NCI-H510A (cell line): ENCODE data around the gene CKAP2L.
"Not testable (repeated sequence)": the region's sequence is repeated elsewhere in the genome, so short reads cannot be mapped to it uniquely, and the experiment has no call there.

Experiments used
- DNase-seq: peaks from one replicate; lab custom pipeline; 2025; lab: John Stamatoyannopoulos, UW

The CKAP2L gene

GRCh38 chr2:112725545-112726457 is 38.6 kb downstream of the CKAP2L start:
- no peak for DNase-seq

- DNase-seq = no peak
Measured at GRCh38 chr2:112724591-112725525, 39.6 kb downstream of the CKAP2L start.

- DNase-seq = no peak
Measured at GRCh38 chr2:112723995-112724394, 40.4 kb downstream of the CKAP2L start.

GRCh38 chr2:112723547-112723940 is 40.9 kb downstream of the CKAP2L start:
- DNase-seq = no peak

GRCh38 chr2:112722816-112723546 is 41.4 kb downstream of the CKAP2L start:
- no peak for DNase-seq

GRCh38 chr2:112721819-112722522 is 42.4 kb downstream of the CKAP2L start:
- no peak for DNase-seq

GRCh38 chr2:112720785-112721184 is 43.6 kb downstream of the CKAP2L start, which contains the start of gene NT5DC4:
NT5DC4 (plus strand) TSS chr2:112721020; CDS start chr2:112721080, 60 bp downstream.
- DNase-seq = no peak

GRCh38 chr2:112718863-112719370 is 45.5 kb downstream of the CKAP2L start:
- no peak for DNase-seq

- DNase-seq = not testable (repeated sequence)
Measured at GRCh38 chr2:112716826-112717352, 47.5 kb downstream of the CKAP2L start.

GRCh38 chr2:112716094-112716493 is 48.3 kb downstream of the CKAP2L start:
- not testable (repeated sequence) for DNase-seq

- DNase-seq = no peak
Measured at GRCh38 chr2:112714836-112715631, 49.4 kb downstream of the CKAP2L start.

GRCh38 chr2:112714331-112714730 is 50.1 kb downstream of the CKAP2L start:
- DNase-seq = no peak

- DNase-seq = no peak
Measured at GRCh38 chr2:112713926-112714325, 50.5 kb downstream of the CKAP2L start.

GRCh38 chr2:112713585-112713925 is 50.9 kb downstream of the CKAP2L start:
- no peak for DNase-seq

GRCh38 chr2:112712903-112713584 is 51.4 kb downstream of the CKAP2L start:
- no peak for DNase-seq

- DNase-seq = no peak
Measured at GRCh38 chr2:112712465-112712864, 51.9 kb downstream of the CKAP2L start.

- no peak for DNase-seq
Measured at GRCh38 chr2:112710956-112711750, 53.3 kb downstream of the CKAP2L start.

GRCh38 chr2:112709703-112710102 is 54.7 kb downstream of the CKAP2L start:
- DNase-seq = no peak

GRCh38 chr2:112708968-112709367 is 55.4 kb downstream of the CKAP2L start:
- DNase-seq = no peak
